HepG2 (cell line): ENCODE results near the gene CHST14. TPM values are rescaled to one million over a fixed set of nuclear protein-coding genes. Genes with fewer than 3 reads are reported as not detected.

Experiments
- AHDC1 ChIP-seq: sonication (generic); formaldehyde crosslinking; IDR thresholded peaks from 2 replicates; pipeline ENCODE4 v1.5.1; 2020; ENCODE audit warnings: mild to moderate bottlenecking, missing genetic modification reagents, borderline replicate concordance
- AKAP8 ChIP-seq: sonication (generic); formaldehyde crosslinking; IDR thresholded peaks from 2 replicates; pipeline ENCODE4 v1.5.1; 2020; ENCODE audit warnings: mild to moderate bottlenecking, missing genetic modification reagents
- BORCS8-MEF2B ChIP-seq: sonication (generic); formaldehyde crosslinking; IDR thresholded peaks from 2 replicates; pipeline ENCODE4 v1.8.0; 2022; ENCODE audit warnings: mild to moderate bottlenecking, missing genetic modification reagents
- ELF3 ChIP-seq: IDR thresholded peaks from 2 replicates; pipeline ENCODE4 v1.6.1; 2016; ENCODE audit warnings: missing genetic modification reagents, missing compliant biosample characterization
- GLI4 ChIP-seq: sonication (generic); formaldehyde crosslinking; IDR thresholded peaks from 2 replicates; pipeline ENCODE4 v1.5.1; 2020; ENCODE audit warnings: missing genetic modification reagents, mild to moderate bottlenecking, moderate library complexity, borderline replicate concordance
- HDAC2 ChIP-seq: sonication (generic); formaldehyde crosslinking; IDR thresholded peaks from 2 replicates; pipeline ENCODE4 v1.4.0; 2020; ENCODE audit warnings: missing genetic modification reagents
- HNRNPK ChIP-seq: fragments of 200-400 bp; formaldehyde crosslinking; IDR thresholded peaks from 2 replicates; pipeline ENCODE4 v1.6.1; 2018; ENCODE audit warnings: low read length, low read depth, moderate library complexity, mild to moderate bottlenecking; ENCODE audit not compliant: poor library complexity, severe bottlenecking
- HOMEZ ChIP-seq: IDR thresholded peaks from 2 replicates; pipeline ENCODE4 v1.6.1; 2016; ENCODE audit warnings: low read depth
- KDM6A ChIP-seq: IDR thresholded peaks from 2 replicates; pipeline ENCODE4 v1.6.1; 2016; ENCODE audit warnings: low read depth
- MED13 ChIP-seq: sonication (generic); formaldehyde crosslinking; IDR thresholded peaks from 2 replicates; pipeline ENCODE4 v1.5.0; 2020; ENCODE audit warnings: missing genetic modification reagents
- MTF1 ChIP-seq: sonication (generic); formaldehyde crosslinking; IDR thresholded peaks from 2 replicates; pipeline ENCODE4 v1.5.0; 2020; ENCODE audit warnings: missing genetic modification reagents
- RFX5 ChIP-seq: IDR thresholded peaks from 2 replicates; pipeline ENCODE4 v1.6.1; 2011; ENCODE audit warnings: low read depth, low read length, improper control_type of control experiment
- YEATS2 ChIP-seq: sonication (generic); formaldehyde crosslinking; IDR thresholded peaks from 2 replicates; pipeline ENCODE4 v1.4.0; 2020; ENCODE audit warnings: missing genetic modification reagents, borderline replicate concordance
- ZBTB20 ChIP-seq: sonication (generic); formaldehyde crosslinking; IDR thresholded peaks from 2 replicates; pipeline ENCODE4 v1.8.1; 2023; ENCODE audit warnings: missing genetic modification reagents, low read depth, mild to moderate bottlenecking, borderline replicate concordance
- ZBTB33 ChIP-seq: sonication (generic); formaldehyde crosslinking; IDR thresholded peaks from 2 replicates; pipeline ENCODE4 v1.4.0; 2020; ENCODE audit warnings: missing genetic modification reagents
- ZFY ChIP-seq: sonication (generic); formaldehyde crosslinking; IDR thresholded peaks from 2 replicates; pipeline ENCODE4 v1.4.0; 2020; ENCODE audit warnings: missing genetic modification reagents
- ZIK1 ChIP-seq: sonication (generic); formaldehyde crosslinking; IDR thresholded peaks from 2 replicates; pipeline ENCODE4 v1.5.0; 2020; ENCODE audit warnings: mild to moderate bottlenecking, low read depth, missing genetic modification reagents, borderline replicate concordance
- ZNF207 ChIP-seq: fragments of 450-650 bp; IDR thresholded peaks from 2 replicates; pipeline ENCODE4 v1.6.1; 2016; ENCODE audit warnings: antibody characterized with exemption, borderline replicate concordance
- ZNF225 ChIP-seq: sonication (generic); formaldehyde crosslinking; IDR thresholded peaks from 2 replicates; pipeline ENCODE4 v1.4.0; 2020; ENCODE audit warnings: mild to moderate bottlenecking, missing genetic modification reagents
- ZNF382 ChIP-seq: sonication (generic); formaldehyde crosslinking; IDR thresholded peaks from 2 replicates; pipeline ENCODE4 v1.5.0; 2020; ENCODE audit warnings: missing genetic modification reagents, mild to moderate bottlenecking, borderline replicate concordance
- ZNF564 ChIP-seq: sonication (generic); formaldehyde crosslinking; IDR thresholded peaks from 2 replicates; pipeline ENCODE4 v1.8.1; 2023; ENCODE audit warnings: mild to moderate bottlenecking, missing genetic modification reagents
- ZNF572 ChIP-seq: sonication (generic); formaldehyde crosslinking; IDR thresholded peaks from 2 replicates; pipeline ENCODE4 v1.5.1; 2020; ENCODE audit warnings: mild to moderate bottlenecking, missing genetic modification reagents
- ZNF839 ChIP-seq: sonication (generic); formaldehyde crosslinking; IDR thresholded peaks from 2 replicates; pipeline ENCODE4 v1.4.0; 2020; ENCODE audit warnings: missing genetic modification reagents, mild to moderate bottlenecking, borderline replicate concordance
- polyA plus RNA-seq, 8 experiments: library from polyadenylated mRNA; depleted of rRNA in 3 of 8; stranded (reverse) in 7 of 8; unstranded in 1 of 8; fragments of >200 nt; fragmentation: Illumina TruSeq in 4 of 8; extraction: Trizol in 4 of 8; gene quantifications; 2 replicates each; pipeline versions ENCODE4 v1.2.1 to v1.2.3, GENCODE V29; 2011 to 2016; ENCODE audit warnings: low read depth in 4 of 8, missing spikeins in 1 of 8, mixed read lengths in 1 of 8; ENCODE audit not compliant: insufficient read depth in 1 of 8
- total RNA-seq, 5 experiments: library from RNA; depleted of rRNA; stranded (reverse); fragments of >200 nt; fragmentation: Illumina TruSeq; extraction: Trizol; gene quantifications; 2 replicates each; pipeline ENCODE4 v1.2.3, GENCODE V29; 2016; ENCODE audit warnings: low read depth in 1 of 5

Gene CHST14
- total and polyA plus RNA-seq, 2 of the 13 experiments (the other 11 are each of a cell fraction or from before 2014, with no cell fraction given) = 8.9 to 12.4 TPM

- TF ChIP-seq AHDC1 (CRISPR knock-in tag) (no peak), ZNF572 (CRISPR knock-in tag) (no peak), KDM6A (no peak), ZNF382 (CRISPR knock-in tag) (no peak), ZBTB20 (CRISPR knock-in tag) (no peak), BORCS8-MEF2B (CRISPR knock-in tag) (0 out of 2 replicates have a peak, but pooled peaks have one; percentile 29), ZNF207 (no peak), YEATS2 (CRISPR knock-in tag) (no peak; the same call in 1 of the 2 replicates), RFX5 (no peak), ZNF225 (CRISPR knock-in tag) (no peak), MED13 (CRISPR knock-in tag) (no peak), ZNF564 (CRISPR knock-in tag) (no peak), ZIK1 (CRISPR knock-in tag) (no peak), ZBTB33 (CRISPR knock-in tag) (no peak), HDAC2 (no peak), ZNF839 (no peak), HOMEZ (CRISPR knock-in tag) (no peak), HNRNPK (no peak), ELF3 (CRISPR knock-in tag) (no peak), MTF1 (CRISPR knock-in tag) (no peak), ZFY (CRISPR knock-in tag) (no peak), AKAP8 (CRISPR knock-in tag) (no peak), GLI4 (CRISPR knock-in tag) (no peak)
These were observed 36.3 kb downstream of the CHST14 start (continued) for GRCh38 chr15:40506964-40507571.
